ENCODE results near the gene COTL1.

DNA sequence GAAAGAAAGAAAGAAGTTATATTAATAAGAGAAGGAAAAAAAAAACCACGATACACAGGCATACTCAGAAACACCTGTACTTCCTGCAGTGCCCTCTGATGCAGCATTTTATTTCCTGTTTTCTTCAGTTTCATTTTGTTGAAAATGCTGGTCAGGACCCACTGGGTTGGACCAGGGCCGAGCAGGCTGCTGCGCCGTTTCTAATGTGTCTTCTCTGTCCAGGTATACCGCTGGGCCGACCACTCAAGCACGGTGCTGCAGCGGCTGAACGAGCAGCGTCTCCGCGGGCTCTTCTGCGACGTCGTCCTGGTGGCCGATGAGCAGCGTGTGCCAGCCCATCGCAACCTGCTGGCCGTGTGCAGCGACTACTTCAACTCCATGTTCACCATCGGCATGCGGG is 38.8 kb upstream of the COTL1 start:
- TF ChIP-seq ZFP3 (CRISPR knock-in tag; IDR thresholded peaks at IDR 0.05) (no peak), ARNTL (CRISPR knock-in tag; IDR thresholded peaks at IDR 0.05; ENCODE audit: borderline replicate concordance, low read depth) (no peak), TCF4 (CRISPR knock-in tag; IDR thresholded peaks at IDR 0.05; ENCODE audit: borderline replicate concordance) (no peak), ZC3H10 (CRISPR knock-in tag; IDR thresholded peaks at IDR 0.05) (no peak)
- TF ChIP-seq, protein P1, sequence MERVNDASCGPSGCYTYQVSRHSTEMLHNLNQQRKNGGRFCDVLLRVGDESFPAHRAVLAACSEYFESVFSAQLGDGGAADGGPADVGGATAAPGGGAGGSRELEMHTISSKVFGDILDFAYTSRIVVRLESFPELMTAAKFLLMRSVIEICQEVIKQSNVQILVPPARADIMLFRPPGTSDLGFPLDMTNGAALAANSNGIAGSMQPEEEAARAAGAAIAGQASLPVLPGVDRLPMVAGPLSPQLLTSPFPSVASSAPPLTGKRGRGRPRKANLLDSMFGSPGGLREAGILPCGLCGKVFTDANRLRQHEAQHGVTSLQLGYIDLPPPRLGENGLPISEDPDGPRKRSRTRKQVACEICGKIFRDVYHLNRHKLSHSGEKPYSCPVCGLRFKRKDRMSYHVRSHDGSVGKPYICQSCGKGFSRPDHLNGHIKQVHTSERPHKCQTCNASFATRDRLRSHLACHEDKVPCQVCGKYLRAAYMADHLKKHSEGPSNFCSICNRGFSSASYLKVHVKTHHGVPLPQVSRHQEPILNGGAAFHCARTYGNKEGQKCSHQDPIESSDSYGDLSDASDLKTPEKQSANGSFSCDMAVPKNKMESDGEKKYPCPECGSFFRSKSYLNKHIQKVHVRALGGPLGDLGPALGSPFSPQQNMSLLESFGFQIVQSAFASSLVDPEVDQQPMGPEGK (CRISPR knock-in tag; IDR thresholded peaks at IDR 0.05; ENCODE audit: borderline replicate concordance) = no peak

Data from SK-N-SH treated with all-trans-retinoic acid at 6 μM for 48 hours (cell line).